Peyer's patch (tissue), 4 donors: ENCODE measurements around the gene CDH4. TPM values are rescaled to one million over a fixed set of nuclear protein-coding genes. Genes with fewer than 3 reads are reported as not detected.

Experiments
- DNase-seq, 3 donors: peaks; one replicate each; pipeline ENCODE4 v3.0.0-alpha.2; 2017 to 2019
- H3K27ac ChIP-seq, 4 donors: fragments of 200-600 bp; sonication (generic); one replicate each; pipeline ENCODE4 v1.5.1; 2016 to 2019
- H3K27me3 ChIP-seq, 2 donors: fragments of 200-600 bp; sonication (generic); one replicate each; pipeline ENCODE4 v1.5.1; 2019
- H3K36me3 ChIP-seq, 3 donors: fragments of 200-600 bp; sonication (generic); one replicate each; pipeline ENCODE4 v1.5.1; 2016 to 2019
- H3K4me1 ChIP-seq, 4 donors: fragments of 200-600 bp; sonication (generic); one replicate each; pipeline ENCODE4 v1.5.1; 2016 to 2019
- H3K4me3 ChIP-seq, 4 donors: fragments of 200-600 bp; sonication (generic); 1 replicate in 3 of 4; 2 replicates in 1 of 4; pipeline ENCODE4 v1.5.1; 2016 to 2019; ENCODE audit warnings: mild to moderate bottlenecking in 1 of 4
- H3K9me3 ChIP-seq, 4 donors: fragments of 200-600 bp; sonication (generic); one replicate each; pipeline ENCODE4 v1.5.1; 2016 to 2019; ENCODE audit warnings: mild to moderate bottlenecking in 1 of 4
- POLR2A ChIP-seq, 2 donors: fragments of 450-650 bp; IDR thresholded peaks; one replicate each; pipeline ENCODE4 v1.5.1; 2017; ENCODE audit warnings: antibody characterized with exemption in 2 of 2, mild to moderate bottlenecking in 2 of 2, moderate library complexity in 2 of 2
- total RNA-seq, 4 donors: library from RNA; depleted of rRNA; stranded (reverse); fragments of >200 nt; gene quantifications; one replicate each; pipeline ENCODE4 v1.1.0, GENCODE V29; 2016
- TF ChIP-seq, protein P1 (sequence below), 6 experiments: fragments of 450-650 bp in 4 of 6; fragments of 200-600 bp in 2 of 6; sonication (generic) in 1 of 6; IDR thresholded peaks; one replicate each; pipeline ENCODE4 v1.5.1; 2017 to 2019; ENCODE audit warnings: antibody characterized with exemption in 6 of 6, mild to moderate bottlenecking in 3 of 6, moderate library complexity in 1 of 6

CDH4 gene
- total RNA-seq, 4 donors from 2014 or later: 0.27 TPM; not detected in 3

DNA sequence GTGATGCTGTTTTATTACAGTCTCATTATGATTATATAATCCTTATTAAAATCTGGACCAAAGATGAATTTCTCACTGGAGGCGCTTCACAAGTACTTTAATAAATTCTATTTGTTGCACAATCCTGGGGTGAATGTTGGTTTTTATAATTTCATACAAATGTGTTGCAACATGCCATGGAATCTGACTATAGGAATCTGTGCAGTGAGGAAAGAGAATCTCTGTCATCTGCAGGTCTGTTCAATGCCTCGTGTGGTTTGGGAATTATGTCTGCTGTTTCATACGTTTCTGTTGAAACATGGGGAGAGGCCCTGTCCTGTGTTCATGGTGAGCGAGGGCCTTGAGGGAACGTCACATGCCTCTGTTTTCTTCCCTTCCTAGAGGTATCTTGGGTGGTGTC lies 277.3 kb downstream of the CDH4 start:
- no peaks in the 10 kb centered on the region for H3K36me3 ChIP-seq
- TF ChIP-seq, protein P1, sequence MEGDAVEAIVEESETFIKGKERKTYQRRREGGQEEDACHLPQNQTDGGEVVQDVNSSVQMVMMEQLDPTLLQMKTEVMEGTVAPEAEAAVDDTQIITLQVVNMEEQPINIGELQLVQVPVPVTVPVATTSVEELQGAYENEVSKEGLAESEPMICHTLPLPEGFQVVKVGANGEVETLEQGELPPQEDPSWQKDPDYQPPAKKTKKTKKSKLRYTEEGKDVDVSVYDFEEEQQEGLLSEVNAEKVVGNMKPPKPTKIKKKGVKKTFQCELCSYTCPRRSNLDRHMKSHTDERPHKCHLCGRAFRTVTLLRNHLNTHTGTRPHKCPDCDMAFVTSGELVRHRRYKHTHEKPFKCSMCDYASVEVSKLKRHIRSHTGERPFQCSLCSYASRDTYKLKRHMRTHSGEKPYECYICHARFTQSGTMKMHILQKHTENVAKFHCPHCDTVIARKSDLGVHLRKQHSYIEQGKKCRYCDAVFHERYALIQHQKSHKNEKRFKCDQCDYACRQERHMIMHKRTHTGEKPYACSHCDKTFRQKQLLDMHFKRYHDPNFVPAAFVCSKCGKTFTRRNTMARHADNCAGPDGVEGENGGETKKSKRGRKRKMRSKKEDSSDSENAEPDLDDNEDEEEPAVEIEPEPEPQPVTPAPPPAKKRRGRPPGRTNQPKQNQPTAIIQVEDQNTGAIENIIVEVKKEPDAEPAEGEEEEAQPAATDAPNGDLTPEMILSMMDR (IDR thresholded peaks at IDR 0.05): no peak
- TF ChIP-seq POLR2A (IDR thresholded peaks at IDR 0.05): no peak
- H3K9me3 ChIP-seq: no peaks in the 10 kb centered on the region
- H3K27me3 ChIP-seq: no peaks in the 10 kb centered on the region
- H3K27ac ChIP-seq: no peak overlapping the region
- no peaks in the 10 kb centered on the region for H3K4me1 ChIP-seq
- no peak overlapping the region for H3K4me3 ChIP-seq
- DNase-seq: no peak

- TF ChIP-seq POLR2A (IDR thresholded peaks at IDR 0.05): no peak
- TF ChIP-seq, protein P1 (IDR thresholded peaks at IDR 0.05): no peak
- H3K36me3 ChIP-seq: no peaks in the 10 kb centered on the region
- H3K9me3 ChIP-seq: no peaks in the 10 kb centered on the region
- no peak overlapping the region for H3K27ac ChIP-seq
- no peak overlapping the region for H3K4me3 ChIP-seq
- no peaks in the 10 kb centered on the region for H3K4me1 ChIP-seq
- DNase-seq: no peak
- H3K27me3 ChIP-seq: no peaks in the 10 kb centered on the region
Measured at GRCh38 chr20:61531553-61532345, 279.7 kb downstream of the CDH4 start.

GRCh38 chr20:61532736-61533135 lies 280.7 kb downstream of the CDH4 start:
- no peak overlapping the region for H3K27ac ChIP-seq
- no peak for TF ChIP-seq POLR2A (IDR thresholded peaks at IDR 0.05)
- TF ChIP-seq, protein P1 (IDR thresholded peaks at IDR 0.05): no peak

DNA sequence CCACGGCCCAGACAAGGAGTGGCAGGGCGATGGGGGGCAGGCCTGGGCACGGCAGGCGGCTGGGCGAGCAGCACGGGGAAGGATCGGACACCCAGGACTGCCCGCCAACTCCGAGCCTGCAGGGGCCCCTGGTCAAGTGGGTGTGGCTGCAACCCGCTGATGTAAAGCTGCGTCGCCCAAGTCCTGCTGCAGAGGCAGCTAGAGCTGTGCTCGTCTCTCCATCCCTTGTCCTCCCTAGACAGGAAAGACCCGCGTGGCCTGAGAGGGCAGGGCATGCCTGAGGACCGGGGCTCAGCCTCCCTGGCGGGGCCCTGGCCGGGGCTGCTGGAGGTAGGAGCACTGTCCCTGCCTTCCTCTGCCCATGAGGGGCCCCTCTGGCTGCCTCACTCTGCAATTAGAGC lies 281.2 kb downstream of the CDH4 start:
- H3K27ac ChIP-seq: no peak overlapping the region
- no peaks in the 10 kb centered on the region for H3K9me3 ChIP-seq
- H3K36me3 ChIP-seq: no peaks in the 10 kb centered on the region
- DNase-seq: no peak
- TF ChIP-seq, protein P1 (IDR thresholded peaks at IDR 0.05): no peak
- no peak for TF ChIP-seq POLR2A (IDR thresholded peaks at IDR 0.05)
- H3K4me1 ChIP-seq: no peaks in the 10 kb centered on the region
- H3K27me3 ChIP-seq: no peaks in the 10 kb centered on the region
- no peak overlapping the region for H3K4me3 ChIP-seq

More at GRCh38 chr20:61532736-61533135, 280.7 kb downstream of the CDH4 start:
- no peaks in the 10 kb centered on the region for H3K9me3 ChIP-seq
- H3K4me3 ChIP-seq: no peak overlapping the region
- no peak for DNase-seq
- H3K27me3 ChIP-seq: no peaks in the 10 kb centered on the region
- H3K4me1 ChIP-seq: no peaks in the 10 kb centered on the region
- H3K36me3 ChIP-seq: no peaks in the 10 kb centered on the region

- H3K27ac ChIP-seq: no peak overlapping the region
- no peaks in the 10 kb centered on the region for H3K9me3 ChIP-seq
- H3K4me3 ChIP-seq: no peak overlapping the region
- no peaks in the 10 kb centered on the region for H3K27me3 ChIP-seq
- TF ChIP-seq, protein P1 (IDR thresholded peaks at IDR 0.05): no peak
- TF ChIP-seq POLR2A (IDR thresholded peaks at IDR 0.05): no peak
- H3K36me3 ChIP-seq: no peaks in the 10 kb centered on the region
- H3K4me1 ChIP-seq: no peaks in the 10 kb centered on the region
- DNase-seq: no peak
Measured at GRCh38 chr20:61534346-61534745, 282.3 kb downstream of the CDH4 start.
